Tibial nerve (tissue), 4 donors: ENCODE results near the gene FGF14. TPM values are rescaled to one million over a fixed set of nuclear protein-coding genes. Genes with fewer than 3 reads are reported as not detected.

Source experiments
- DNase-seq, 2 donors: peaks; one replicate each; pipeline ENCODE4 v3.0.0-alpha.2; 2019; ENCODE audit warnings: low spot score in 2 of 2
- H3K27ac ChIP-seq, 4 donors: fragments of 200-600 bp; sonication (generic) in 3 of 4; one replicate each; pipeline ENCODE4 v1.5.1; 2017 to 2019; ENCODE audit warnings: mild to moderate bottlenecking in 1 of 4
- H3K27me3 ChIP-seq, 2 donors: fragments of 200-600 bp; sonication (generic) in 1 of 2; one replicate each; pipeline versions ENCODE4 v1.5.1 to v1.6.0; 2017 to 2019
- H3K36me3 ChIP-seq, 3 donors: fragments of 200-600 bp; sonication (generic); one replicate each; pipeline ENCODE4 v1.5.1; 2018 to 2019
- H3K4me1 ChIP-seq, 4 donors: fragments of 200-600 bp; sonication (generic) in 3 of 4; one replicate each; pipeline ENCODE4 v1.5.1; 2017 to 2019
- H3K4me3 ChIP-seq, 4 donors: fragments of 200-600 bp; sonication (generic) in 3 of 4; one replicate each; pipeline ENCODE4 v1.5.1; 2017 to 2019; ENCODE audit warnings: mild to moderate bottlenecking in 1 of 4, moderate library complexity in 1 of 4
- H3K9me3 ChIP-seq, 4 donors: fragments of 200-600 bp; sonication (generic) in 3 of 4; one replicate each; pipeline ENCODE4 v1.5.1; 2017 to 2019
- CTCF ChIP-seq, 5 experiments: fragments of 200-600 bp in 3 of 5; fragments of 450-650 bp in 2 of 5; sonication (generic) in 3 of 5; IDR thresholded peaks; one replicate each; pipeline ENCODE4 v1.5.1; 2016 to 2019; ENCODE audit warnings: antibody characterized with exemption in 5 of 5, mild to moderate bottlenecking in 3 of 5, moderate library complexity in 2 of 5
- EP300 ChIP-seq, 2 donors: sonication (generic); formaldehyde crosslinking; IDR thresholded peaks; one replicate each; pipeline ENCODE4 v1.6.1; 2017; ENCODE audit warnings: antibody characterized with exemption in 2 of 2, mild to moderate bottlenecking in 1 of 2
- POLR2A ChIP-seq, 2 donors: fragments of 450-650 bp; IDR thresholded peaks; one replicate each; pipeline ENCODE4 v1.6.1; 2017; ENCODE audit warnings: antibody characterized with exemption in 2 of 2, mild to moderate bottlenecking in 2 of 2, moderate library complexity in 2 of 2
- WGBS, 2 donors: methylation state at CpG; one replicate each; pipeline ENCODE4 v1.1.5; 2018; 5-methylcytosine and 5-hydroxymethylcytosine counted together
- total RNA-seq, 4 donors: library from RNA; depleted of rRNA; stranded (reverse); fragments of >200 nt; gene quantifications; one replicate each; pipeline ENCODE4 v1.1.0, GENCODE V29; 2016

FGF14 gene
- total RNA-seq, 4 donors from 2014 or later: 0.20 to 2.1 (median 0.21) TPM; not detected in 1

DNA sequence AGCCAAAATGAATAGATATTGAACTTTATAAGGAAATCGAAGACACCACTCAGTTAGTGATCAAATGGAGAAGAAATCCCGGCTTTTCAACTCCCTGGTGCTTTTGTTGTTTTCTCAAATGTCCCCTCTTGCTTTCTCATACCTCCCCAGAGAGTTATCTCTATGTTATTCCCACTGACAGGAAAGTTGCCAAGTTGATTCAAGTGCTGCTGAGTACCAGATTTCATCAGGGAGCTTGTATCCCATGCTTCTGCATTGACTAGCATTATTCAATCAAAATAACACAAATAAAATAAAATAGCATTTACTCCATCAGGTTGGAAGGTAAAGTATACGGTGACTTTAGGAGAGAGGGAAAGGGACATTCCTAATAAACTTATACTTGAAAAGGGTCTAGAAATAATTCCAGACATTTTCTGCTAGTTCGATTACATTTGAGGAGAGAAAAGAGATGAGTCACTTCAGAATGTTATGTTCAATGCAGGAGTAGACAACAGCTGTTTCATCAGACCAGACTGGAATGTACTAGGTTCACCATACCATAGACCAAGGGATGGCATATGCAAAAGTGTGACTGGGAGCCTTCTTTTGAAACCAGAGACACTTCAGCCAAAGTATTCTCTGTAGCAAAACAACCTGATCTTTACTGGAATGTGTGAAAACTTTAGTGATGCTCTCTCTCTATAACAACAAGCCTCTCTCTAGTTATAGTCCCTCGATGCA is 397.8 kb downstream of the FGF14 start:
- TF ChIP-seq POLR2A (IDR thresholded peaks at IDR 0.05): no peak
- no peak for DNase-seq
- 72 to 75% methylated on average over 5 of the region's 5 CpGs for WGBS, 2 donors
- Histone ChIP-seq H3K36me3 (no peaks in the 10 kb centered on the region), H3K9me3 (no peaks in the 10 kb centered on the region), H3K4me3 (no peak overlapping the region), H3K27me3 (no peaks in the 10 kb centered on the region), H3K27ac (no peak overlapping the region), H3K4me1 (no peaks in the 10 kb centered on the region)

DNA sequence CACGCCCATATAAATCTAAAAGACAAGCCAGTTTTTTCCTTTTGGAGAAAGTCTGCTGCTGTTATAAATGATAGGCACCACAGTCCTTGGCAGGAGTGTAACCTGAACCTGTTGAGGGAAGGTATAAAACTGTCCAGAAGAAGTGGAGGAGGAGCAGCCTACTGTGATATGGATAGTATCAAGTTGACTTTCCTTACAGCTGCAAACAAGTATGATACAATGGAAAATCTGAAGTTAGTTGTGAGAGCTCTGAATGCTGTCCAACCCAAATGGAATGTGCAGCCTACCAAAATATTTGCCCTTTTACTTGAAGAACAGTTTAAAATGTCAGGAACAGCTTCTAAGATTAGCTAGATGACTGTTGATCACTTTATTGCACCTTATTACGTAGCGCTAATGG is 399.6 kb downstream of the FGF14 start:
- DNase-seq: no peak
- no peaks in the 10 kb centered on the region for H3K27me3 ChIP-seq
- no peak overlapping the region for H3K4me3 ChIP-seq
- no peaks in the 10 kb centered on the region for H3K9me3 ChIP-seq
- H3K4me1 ChIP-seq: no peaks in the 10 kb centered on the region
- 45 to 59% methylated on average over 3 of the region's 3 CpGs for WGBS, 2 donors
- no peak overlapping the region for H3K27ac ChIP-seq
- no peaks in the 10 kb centered on the region for H3K36me3 ChIP-seq
- TF ChIP-seq EP300 (IDR thresholded peaks at IDR 0.05): no peak
- TF ChIP-seq POLR2A (IDR thresholded peaks at IDR 0.05): no peak
- no peak for TF ChIP-seq CTCF (IDR thresholded peaks at IDR 0.05)

- Histone ChIP-seq H3K4me3 (no peak overlapping the region), H3K27ac (no peak overlapping the region), H3K4me1 (no peaks in the 10 kb centered on the region), H3K9me3 (no peaks in the 10 kb centered on the region), H3K36me3 (no peaks in the 10 kb centered on the region), H3K27me3 (no peaks in the 10 kb centered on the region)
- DNase-seq: no peak
- TF ChIP-seq POLR2A (IDR thresholded peaks at IDR 0.05) (no peak), CTCF (IDR thresholded peaks at IDR 0.05) (no peak), EP300 (IDR thresholded peaks at IDR 0.05) (no peak)
These were observed 401.1 kb downstream of the FGF14 start for GRCh38 chr13:102000764-102001163.

- TF ChIP-seq POLR2A (IDR thresholded peaks at IDR 0.05) (no peak), CTCF (IDR thresholded peaks at IDR 0.05) (no peak), EP300 (IDR thresholded peaks at IDR 0.05) (no peak)
- H3K9me3 ChIP-seq: no peaks in the 10 kb centered on the region
- no peak overlapping the region for H3K27ac ChIP-seq
- no peaks in the 10 kb centered on the region for H3K4me1 ChIP-seq
- no peaks in the 10 kb centered on the region for H3K36me3 ChIP-seq
- no peak overlapping the region for H3K4me3 ChIP-seq
- H3K27me3 ChIP-seq: no peaks in the 10 kb centered on the region
- WGBS, 2 donors: 91 to 93% methylated on average over 1 of the region's 1 CpG
- DNase-seq: no peak
These were observed 403.7 kb downstream of the FGF14 start for GRCh38 chr13:101998129-101998528.

- TF ChIP-seq CTCF (IDR thresholded peaks at IDR 0.05): no peak
- H3K4me1 ChIP-seq: no peaks in the 10 kb centered on the region
- H3K36me3 ChIP-seq: no peaks in the 10 kb centered on the region
- no peak for DNase-seq
- H3K27me3 ChIP-seq: no peaks in the 10 kb centered on the region
- H3K27ac ChIP-seq: no peak overlapping the region
- no peak overlapping the region for H3K4me3 ChIP-seq
- no peaks in the 10 kb centered on the region for H3K9me3 ChIP-seq
- WGBS, 2 donors: 66 to 79% methylated on average over 3 of the region's 3 CpGs
These were observed 404.9 kb downstream of the FGF14 start for GRCh38 chr13:101996954-101997353.
